NCI-H1092 (cell line): ENCODE data around the gene CLDN3.
A peak's percentile ranks its signal among the peaks of the same experiment; 100 is the strongest.
"Not testable (repeated sequence)": the region's sequence is repeated elsewhere in the genome, so short reads cannot be mapped to it uniquely, and the experiment has no call there.

ENCODE experiments used
- DNase-seq: peaks from one replicate; lab custom pipeline; 2025; lab: John Stamatoyannopoulos, UW

Gene CLDN3

DNA sequence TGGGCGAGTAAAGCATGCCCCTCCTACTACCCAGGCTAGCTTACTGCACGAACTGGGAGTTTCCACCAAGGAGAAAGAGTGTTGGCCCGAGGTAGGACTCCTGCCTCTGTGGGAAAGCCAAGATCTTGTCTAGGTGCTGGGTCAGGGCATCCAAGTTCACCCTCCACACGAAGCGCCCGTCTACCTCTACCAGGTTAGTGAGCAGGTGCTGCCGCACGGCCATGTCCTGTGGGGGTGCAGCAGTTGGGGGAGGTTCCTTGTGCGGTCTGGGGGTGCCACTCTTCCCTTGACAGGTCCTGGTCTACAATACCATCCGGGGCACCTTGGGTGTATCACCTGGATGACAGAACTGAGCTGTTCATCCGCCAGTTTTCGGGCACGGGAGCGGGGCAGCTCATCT is 33.2 kb downstream of the CLDN3 start:
- no peak for DNase-seq

DNA sequence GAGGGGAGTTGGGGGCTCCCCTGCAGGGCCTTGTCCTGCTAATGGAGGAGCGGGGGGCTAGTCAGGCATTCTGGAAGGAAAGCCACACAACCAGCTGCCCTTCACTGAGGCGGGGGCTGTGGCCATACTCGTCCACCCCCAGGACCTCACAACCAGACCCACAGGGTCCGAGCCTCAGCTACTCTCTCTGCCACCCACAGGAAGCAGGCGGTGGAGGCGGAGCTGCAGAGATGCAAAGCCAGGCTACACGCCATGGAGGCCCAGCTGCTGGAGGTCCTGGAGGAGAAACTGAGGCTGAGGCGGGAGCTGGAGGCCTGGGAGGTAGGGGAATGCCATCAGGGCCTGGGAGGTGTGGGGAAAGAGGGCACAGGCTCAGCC is 34.6 kb downstream of the CLDN3 start:
- DNase-seq: no peak

DNA sequence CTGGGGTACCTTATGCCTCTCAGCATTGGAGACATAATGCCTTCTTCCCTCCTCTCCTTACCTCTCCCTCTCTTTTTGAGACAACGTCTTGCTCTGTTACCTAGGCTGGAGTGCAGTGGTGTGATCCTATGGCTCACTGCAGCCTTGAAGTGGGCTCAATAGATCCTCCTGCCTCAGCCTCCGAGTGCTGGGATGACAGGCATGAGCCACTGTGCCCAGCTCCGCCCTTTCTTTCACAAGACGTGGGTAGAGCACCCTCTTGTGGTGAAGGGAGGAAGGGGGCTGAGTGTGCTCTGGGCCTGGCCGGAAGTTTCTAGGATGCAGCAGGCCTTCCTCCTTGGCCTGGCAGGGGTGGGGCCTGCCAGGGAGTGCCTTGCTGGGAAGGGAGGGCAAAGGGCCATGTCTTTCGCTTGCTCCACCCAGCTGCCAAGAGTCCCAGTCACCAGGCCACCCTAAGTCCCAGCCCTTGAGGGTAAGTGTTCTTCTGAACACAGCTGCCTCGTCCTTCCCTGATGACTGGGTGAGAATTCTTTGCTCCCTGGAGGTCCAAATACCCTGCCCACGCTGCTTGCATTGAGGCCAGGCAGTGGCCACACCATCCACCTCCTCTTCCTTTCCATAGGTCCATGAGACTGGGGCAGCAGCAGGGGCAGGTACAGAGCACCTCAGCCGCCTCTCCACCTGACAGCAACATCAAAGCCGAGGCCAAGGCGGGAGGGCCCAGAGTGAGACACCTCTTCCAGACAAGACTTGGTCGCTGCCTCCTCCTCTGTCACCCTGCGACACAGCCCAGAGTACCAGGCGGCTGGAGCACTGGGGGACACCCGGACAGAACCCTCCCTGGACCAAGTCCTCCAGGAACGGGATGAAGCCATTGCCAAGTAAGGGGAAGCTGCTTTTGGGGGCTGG is 35.2 kb downstream of the CLDN3 start:
- peak; percentile 79 for DNase-seq

DNA sequence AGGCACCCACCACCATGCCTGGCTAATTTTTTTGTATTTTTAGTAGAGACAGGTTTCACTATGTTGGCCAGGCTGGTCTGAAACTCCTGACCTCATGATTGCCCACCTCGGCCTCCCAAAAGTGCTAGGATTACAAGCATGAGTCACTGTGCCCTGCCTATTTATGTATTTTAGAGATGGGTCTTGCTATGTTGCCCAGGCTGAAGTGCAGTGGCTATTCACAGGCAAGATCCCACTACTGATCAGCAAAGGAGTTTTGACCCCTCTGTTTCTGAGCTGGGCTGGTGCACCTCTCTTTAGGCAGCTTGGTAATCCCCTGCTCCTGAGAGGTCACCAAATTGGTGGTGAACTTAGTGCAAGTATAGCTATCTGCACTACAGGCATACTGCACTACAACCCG is 37.7 kb downstream of the CLDN3 start:
- no peak for DNase-seq

DNA sequence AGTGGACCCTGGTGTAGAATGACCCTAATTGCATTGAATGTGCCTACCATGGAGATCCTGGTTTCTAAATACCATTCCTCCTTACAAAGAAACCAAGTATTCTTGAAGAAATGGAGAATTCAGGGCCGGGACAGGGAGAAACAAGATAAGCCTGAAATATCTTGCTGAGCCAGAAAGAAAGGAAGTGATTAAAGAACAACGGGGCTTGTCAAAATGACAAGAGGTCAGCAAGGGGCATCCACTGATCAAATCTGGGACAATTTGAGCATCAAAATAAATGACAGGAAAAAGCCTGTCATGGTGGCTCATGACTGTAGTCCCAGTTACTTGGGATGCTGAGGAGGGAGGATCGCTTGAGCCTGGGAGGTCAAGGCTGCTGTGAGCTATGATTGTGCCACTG is 39.6 kb downstream of the CLDN3 start:
- no peak for DNase-seq

DNA sequence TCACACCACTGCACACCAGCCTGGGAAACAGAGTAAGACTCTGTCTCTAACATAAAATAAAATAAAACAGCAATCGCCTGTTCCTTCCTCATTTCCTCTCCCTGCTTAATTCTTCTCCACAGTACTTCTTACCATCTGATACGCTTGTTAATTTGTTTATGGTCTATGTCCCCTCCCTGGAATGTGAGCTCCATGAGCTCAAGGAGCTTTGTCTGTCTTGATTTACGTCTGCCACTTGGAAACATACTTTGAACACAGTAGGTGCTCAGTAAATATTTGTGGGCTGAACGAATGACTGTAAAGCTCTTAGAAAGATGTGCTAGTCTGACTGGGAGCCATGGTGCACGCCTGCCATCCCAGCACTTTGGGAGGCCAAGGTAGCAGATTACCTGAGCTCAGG is 41.5 kb downstream of the CLDN3 start:
- DNase-seq: no peak

DNA sequence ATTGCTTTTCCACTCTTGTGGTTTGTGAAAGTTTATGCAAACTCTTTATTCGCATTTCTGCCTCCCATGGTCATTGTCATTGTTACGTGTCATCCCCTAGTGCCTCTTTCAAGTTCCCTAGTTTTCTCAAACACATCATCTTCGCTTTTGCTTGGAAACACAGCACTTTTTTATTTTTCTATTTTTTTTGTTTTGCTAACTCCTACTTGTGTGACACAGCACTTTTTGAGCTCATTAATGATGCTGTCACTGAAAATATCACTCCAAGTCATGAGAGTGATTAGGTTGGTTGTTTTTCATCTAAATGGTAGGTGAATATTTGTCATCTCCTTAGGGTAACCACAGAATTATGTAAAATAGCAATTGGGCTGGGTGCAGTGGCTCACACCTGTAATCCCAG is 42.1 kb downstream of the CLDN3 start:
- no peak for DNase-seq

DNA sequence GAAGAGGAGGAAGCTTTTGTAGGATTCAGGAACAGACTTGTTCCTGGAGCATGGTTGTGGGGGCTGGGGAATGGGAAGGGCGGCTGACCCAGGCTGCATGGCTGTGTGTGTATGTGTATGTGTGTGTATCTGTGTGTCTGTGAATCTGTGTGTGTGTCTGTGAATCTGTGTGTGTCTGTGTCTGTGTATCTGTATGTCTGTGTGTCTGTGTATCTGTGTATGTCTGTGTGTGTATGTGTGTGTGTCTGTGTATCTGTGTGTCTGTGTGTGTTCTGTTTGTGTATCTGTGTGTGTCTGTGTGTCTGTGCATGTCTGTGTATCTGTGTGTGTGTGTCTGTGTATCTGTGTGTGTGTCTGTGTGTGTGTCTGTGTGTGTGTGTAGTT is 44.0 kb downstream of the CLDN3 start:
- no peak for DNase-seq

DNA sequence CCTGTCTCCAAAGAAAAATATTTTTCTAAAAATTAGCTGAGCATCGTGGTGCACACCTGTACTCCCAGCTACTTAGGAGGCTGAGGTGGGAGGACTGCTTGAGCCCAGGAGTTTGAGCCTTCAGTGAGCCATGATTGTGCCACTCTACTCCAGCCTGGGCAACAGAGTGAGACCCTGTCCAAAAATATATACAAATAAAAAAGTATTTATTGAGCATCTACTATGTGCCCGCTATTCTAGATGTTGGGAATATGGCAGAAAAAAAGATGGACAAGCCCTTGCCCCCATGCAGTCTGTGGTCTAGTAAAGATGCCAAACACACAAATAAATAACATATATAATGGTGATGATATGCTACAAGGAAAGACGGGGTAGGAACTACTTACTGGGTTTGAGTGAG is 46.3 kb downstream of the CLDN3 start:
- DNase-seq: no peak

DNA sequence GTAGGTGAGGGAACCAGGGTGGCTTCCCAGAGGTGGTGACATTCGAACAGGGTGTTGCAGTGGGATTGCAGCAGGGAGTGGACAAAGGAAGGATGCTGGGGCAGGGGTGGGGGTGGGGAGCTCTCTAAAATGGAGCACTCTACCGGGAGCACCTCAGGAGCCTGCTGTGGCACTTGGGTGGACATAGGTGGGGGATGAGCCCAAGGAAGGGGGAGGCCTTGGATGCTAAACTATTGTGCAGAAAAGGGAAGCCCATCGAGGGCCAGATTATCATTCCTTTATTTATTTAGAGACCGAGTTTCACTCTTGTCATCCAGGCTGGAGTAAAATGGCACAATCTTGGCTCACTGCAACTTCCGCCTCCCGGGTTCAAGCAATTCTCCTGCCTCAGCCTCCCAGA is 47.3 kb downstream of the CLDN3 start:
- no peak for DNase-seq

DNA sequence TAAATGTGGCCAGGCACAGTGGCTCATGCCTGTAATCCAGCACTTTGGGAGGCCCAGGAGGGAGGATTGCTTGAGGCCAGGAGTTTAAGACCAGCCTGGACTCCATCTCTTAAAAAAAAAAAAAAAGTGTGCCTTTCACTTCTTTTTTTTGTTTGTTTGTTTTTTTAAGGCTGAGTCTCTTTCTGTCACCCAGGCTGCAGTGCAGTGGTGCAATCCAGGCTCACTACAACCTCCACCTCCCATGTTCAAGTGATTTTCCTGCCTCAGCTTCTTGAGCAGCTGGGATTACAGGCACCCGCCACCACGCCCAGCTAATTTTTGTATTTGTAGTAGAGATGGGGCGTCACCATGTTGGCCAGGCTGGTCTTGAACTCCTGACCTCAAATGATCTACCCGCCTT is 47.9 kb downstream of the CLDN3 start:
- DNase-seq: not testable (repeated sequence)

DNA sequence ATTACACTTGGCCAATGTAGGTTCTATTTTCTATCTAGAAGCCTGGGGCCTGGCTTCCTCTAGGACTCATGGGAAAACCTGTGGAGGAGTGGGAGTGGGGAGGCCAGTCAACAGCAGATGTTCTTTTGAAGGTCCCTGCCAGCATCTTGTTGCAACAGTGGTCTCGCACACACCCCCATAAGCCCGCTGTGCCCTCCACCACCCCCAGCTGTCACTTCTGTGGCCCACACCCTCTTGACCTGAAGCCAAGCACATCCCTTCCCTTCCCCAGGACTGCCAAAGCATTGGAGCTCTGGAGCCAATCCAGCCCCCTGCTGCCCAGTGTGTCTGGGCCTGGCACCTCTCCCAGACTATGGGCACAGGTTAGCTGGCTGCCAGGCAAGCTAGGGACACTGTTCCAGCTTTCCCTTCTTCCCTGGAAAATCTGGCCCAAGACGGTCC is 48.7 kb downstream of the CLDN3 start:
- DNase-seq: peak; percentile 96

DNA sequence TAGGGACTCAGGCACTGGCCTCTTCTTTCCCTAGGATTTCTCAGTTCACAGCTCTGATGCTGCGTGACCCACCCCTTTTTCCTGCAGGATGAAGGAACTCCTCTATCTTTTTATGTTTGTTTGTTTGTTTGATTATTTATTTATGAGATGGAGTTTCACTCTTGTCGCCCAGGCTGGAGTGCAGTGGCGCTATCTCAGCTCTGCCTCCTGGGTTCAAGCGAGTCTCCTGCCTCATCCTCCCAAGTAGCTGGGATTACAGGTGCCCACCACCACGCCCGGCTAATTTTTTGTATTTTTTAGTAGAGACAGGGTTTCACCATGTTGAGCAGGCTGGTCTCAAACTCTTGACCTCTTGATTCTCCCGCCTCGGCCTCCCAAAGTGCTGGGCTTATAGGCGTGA is 49.6 kb downstream of the CLDN3 start:
- not testable (repeated sequence) for DNase-seq

DNA sequence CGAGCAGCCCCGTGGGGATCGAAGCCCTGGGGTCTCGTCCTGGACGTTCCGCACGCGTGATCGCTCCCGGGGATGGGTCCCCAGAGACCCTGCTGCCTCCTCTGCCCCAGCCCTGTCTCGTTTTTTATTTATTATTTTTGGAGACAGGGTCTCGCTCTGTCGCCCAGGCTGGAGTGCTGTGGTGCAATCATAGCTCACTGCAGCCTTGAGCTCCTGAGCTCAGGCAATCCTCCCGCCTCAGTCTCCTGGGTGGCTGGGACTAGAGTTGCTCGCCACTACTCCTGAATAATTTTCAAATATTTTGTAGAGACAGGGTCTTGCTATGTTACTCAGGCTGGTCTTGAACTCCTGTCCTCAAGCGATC is 50.3 kb downstream of the CLDN3 start:
- DNase-seq: no peak
